Activated CD4-positive, alpha-beta memory T cell treated with anti-CD3 and anti-CD28 coated beads for 36 hours (primary cell): Measurements from ENCODE around the gene SARDH. TPM values are rescaled to one million over a fixed set of nuclear protein-coding genes. Genes with fewer than 3 reads are reported as not detected.
"Not testable (repeated sequence)": the region's sequence is repeated elsewhere in the genome, so short reads cannot be mapped to it uniquely, and the experiment has no call there.

ENCODE experiments used
- CTCF ChIA-PET: fragments of 350-600 bp; sonication (Branson Sonifier 250); formaldehyde crosslinking; loops from one replicate; lab custom pipeline; 2021; ENCODE audit warnings: antibody characterized with exemption, inconsistent platforms; lab: Charles Lee
- POLR2A ChIA-PET: fragments of 350-600 bp; sonication (Branson Sonifier 250); formaldehyde crosslinking; loops from one replicate; lab custom pipeline; 2021; ENCODE audit warnings: antibody characterized with exemption; lab: Charles Lee
- DNase-seq: peaks from one replicate; pipeline ENCODE4 v3.0.0-alpha.2; 2020
- H3K27ac Mint-ChIP-seq: one replicate; pipeline ENCODE4 v1.8.0; 2021; ENCODE audit warnings: mixed read lengths
- H3K27me3 Mint-ChIP-seq: one replicate; pipeline ENCODE4 v1.8.0; 2021; ENCODE audit warnings: mixed read lengths
- H3K36me3 Mint-ChIP-seq: one replicate; pipeline ENCODE4 v1.8.0; 2021; ENCODE audit warnings: mixed read lengths
- H3K4me1 Mint-ChIP-seq: one replicate; pipeline ENCODE4 v1.8.0; 2021; ENCODE audit warnings: low read depth, mixed read lengths
- H3K4me3 Mint-ChIP-seq: one replicate; pipeline ENCODE4 v1.8.0; 2021; ENCODE audit warnings: mild to moderate bottlenecking, mixed read lengths
- H3K9me3 Mint-ChIP-seq: one replicate; pipeline ENCODE4 v1.8.0; 2021; ENCODE audit warnings: mixed read lengths
- intact Hi-C: fragments of 100-400 bp; cut with micrococcal nuclease; formaldehyde crosslinking; loops from one replicate; pipeline ENCODE4 v1.15.1; 2023
- total RNA-seq, 2 experiments: library from RNA; stranded (reverse); gene quantifications; one replicate each; pipeline ENCODE4 v1.2.3, GENCODE V29; 2021

Gene SARDH
- total RNA-seq, 2 experiments from 2014 or later, result 6.5 to 6.6 TPM

- intact Hi-C loops, result no loop called here
- DNase-seq, result no peak
- H3K27ac Mint-ChIP-seq, result no peak within 1 kb of the TSS
- peaks cover 1% of the 10 kb centered on the region for H3K27me3 Mint-ChIP-seq
- POLR2A ChIA-PET, result no interaction called here
- no peaks in the 10 kb centered on the region for H3K9me3 Mint-ChIP-seq
- no peaks in the 10 kb centered on the region for H3K36me3 Mint-ChIP-seq
- no peaks in the 10 kb centered on the region for H3K4me1 Mint-ChIP-seq
- H3K4me3 Mint-ChIP-seq, result no peak within 1 kb of the TSS
- CTCF ChIA-PET, result interaction anchor here (1.8 kb wide), 1 partner anchor 46 kb away, joined by 4 read pairs; no protein-coding TSS in a partner anchor
Measured at GRCh38 chr9:133635533-133636531, 102.3 kb downstream of the SARDH start, which contains the start of gene DBH. TSS of gene DBH (plus strand) at chr9:133636363. CDS start at chr9:133636372, 9 bp downstream.

- no peak for DNase-seq
- H3K36me3 Mint-ChIP-seq, result no peaks in the 10 kb centered on the region
- H3K27ac Mint-ChIP-seq, result no peak overlapping the region
- H3K27me3 Mint-ChIP-seq, result peaks cover 1% of the 10 kb centered on the region
- no peak overlapping the region for H3K4me3 Mint-ChIP-seq
- H3K9me3 Mint-ChIP-seq, result no peaks in the 10 kb centered on the region
- ChIA-PET CTCF (interaction anchor here (1.8 kb wide), 1 partner anchor 45 kb away, joined by 4 read pairs; no protein-coding TSS in a partner anchor), POLR2A (no interaction called here)
- no peaks in the 10 kb centered on the region for H3K4me1 Mint-ChIP-seq
- intact Hi-C loops, result no loop called here
Measured at GRCh38 chr9:133635098-133635497, 103.1 kb downstream of the SARDH start.

- H3K4me3 Mint-ChIP-seq, result no peak overlapping the region
- no peaks in the 10 kb centered on the region for H3K36me3 Mint-ChIP-seq
- H3K27me3 Mint-ChIP-seq, result peaks cover 1% of the 10 kb centered on the region
- ChIA-PET POLR2A (no interaction called here), CTCF (no interaction called here)
- H3K4me1 Mint-ChIP-seq, result no peaks in the 10 kb centered on the region
- DNase-seq, result no peak
- intact Hi-C loops, result no loop called here
- H3K27ac Mint-ChIP-seq, result no peak overlapping the region
- H3K9me3 Mint-ChIP-seq, result no peaks in the 10 kb centered on the region
Measured at GRCh38 chr9:133634081-133634691, 104.0 kb downstream of the SARDH start.

DNA sequence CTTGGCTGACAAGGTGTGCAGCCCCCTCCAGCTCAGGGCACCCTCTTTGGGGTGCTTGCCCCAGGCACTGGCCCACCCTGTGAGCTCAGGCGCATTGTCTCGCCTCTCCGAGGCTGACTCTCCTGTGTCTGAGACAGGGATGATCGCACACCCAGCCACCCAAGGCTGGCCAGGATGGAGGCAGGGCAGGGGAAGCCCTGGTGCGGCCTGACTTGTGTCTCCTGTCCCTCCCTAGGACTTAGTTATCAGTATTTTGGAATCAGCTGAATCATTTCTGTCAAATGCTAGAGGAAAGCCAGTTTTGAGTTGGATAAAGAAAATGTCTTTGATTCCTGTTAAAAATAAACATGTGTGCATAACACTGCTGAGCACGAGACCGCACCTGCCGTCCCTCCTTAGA, 104.5 kb downstream of the SARDH start:
- Mint-ChIP-seq H3K4me3 (no peak overlapping the region), H3K27ac (no peak overlapping the region), H3K27me3 (peaks cover 1% of the 10 kb centered on the region), H3K36me3 (no peaks in the 10 kb centered on the region), H3K9me3 (no peaks in the 10 kb centered on the region), H3K4me1 (no peaks in the 10 kb centered on the region)
- intact Hi-C loops, result no loop called here
- CTCF ChIA-PET, result no interaction called here
- no peak for DNase-seq
- POLR2A ChIA-PET, result no interaction called here

GRCh38 chr9:133632806-133633680, 105.1 kb downstream of the SARDH start:
- intact Hi-C loops, result no loop called here
- Mint-ChIP-seq H3K27me3 (peaks cover 1% of the 10 kb centered on the region), H3K9me3 (no peaks in the 10 kb centered on the region), H3K4me1 (no peaks in the 10 kb centered on the region), H3K27ac (no peak overlapping the region), H3K4me3 (no peak overlapping the region), H3K36me3 (no peaks in the 10 kb centered on the region)
- DNase-seq, result no peak
- ChIA-PET CTCF (no interaction called here), POLR2A (no interaction called here)

DNA sequence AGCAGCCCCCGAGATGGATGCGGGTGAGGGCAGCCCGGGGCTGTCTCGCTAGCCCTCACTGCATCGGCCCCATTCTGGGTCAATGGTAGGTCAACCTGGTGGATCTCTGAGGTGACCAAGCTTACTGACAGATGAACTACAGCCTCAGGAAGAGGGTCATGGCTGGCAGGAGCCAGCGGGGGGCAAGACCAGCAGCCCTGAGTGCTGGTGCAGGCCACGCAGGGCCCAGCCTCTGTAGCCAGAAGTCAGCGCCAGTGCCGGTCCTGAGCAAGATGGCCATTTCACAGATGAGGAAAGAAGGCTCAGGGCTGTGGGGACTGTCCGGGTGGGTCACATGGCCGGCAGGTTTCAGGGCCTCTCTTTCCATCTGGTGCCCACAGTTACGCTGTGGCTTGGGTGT, 107.0 kb downstream of the SARDH start:
- intact Hi-C loops, result no loop called here
- Mint-ChIP-seq H3K27me3 (peaks cover 1% of the 10 kb centered on the region), H3K4me3 (no peak overlapping the region), H3K9me3 (peaks cover 13% of the 10 kb centered on the region), H3K4me1 (no peaks in the 10 kb centered on the region), H3K27ac (no peak overlapping the region), H3K36me3 (peaks cover 3% of the 10 kb centered on the region)
- ChIA-PET CTCF (no interaction called here), POLR2A (no interaction called here)
- no peak for DNase-seq

DNA sequence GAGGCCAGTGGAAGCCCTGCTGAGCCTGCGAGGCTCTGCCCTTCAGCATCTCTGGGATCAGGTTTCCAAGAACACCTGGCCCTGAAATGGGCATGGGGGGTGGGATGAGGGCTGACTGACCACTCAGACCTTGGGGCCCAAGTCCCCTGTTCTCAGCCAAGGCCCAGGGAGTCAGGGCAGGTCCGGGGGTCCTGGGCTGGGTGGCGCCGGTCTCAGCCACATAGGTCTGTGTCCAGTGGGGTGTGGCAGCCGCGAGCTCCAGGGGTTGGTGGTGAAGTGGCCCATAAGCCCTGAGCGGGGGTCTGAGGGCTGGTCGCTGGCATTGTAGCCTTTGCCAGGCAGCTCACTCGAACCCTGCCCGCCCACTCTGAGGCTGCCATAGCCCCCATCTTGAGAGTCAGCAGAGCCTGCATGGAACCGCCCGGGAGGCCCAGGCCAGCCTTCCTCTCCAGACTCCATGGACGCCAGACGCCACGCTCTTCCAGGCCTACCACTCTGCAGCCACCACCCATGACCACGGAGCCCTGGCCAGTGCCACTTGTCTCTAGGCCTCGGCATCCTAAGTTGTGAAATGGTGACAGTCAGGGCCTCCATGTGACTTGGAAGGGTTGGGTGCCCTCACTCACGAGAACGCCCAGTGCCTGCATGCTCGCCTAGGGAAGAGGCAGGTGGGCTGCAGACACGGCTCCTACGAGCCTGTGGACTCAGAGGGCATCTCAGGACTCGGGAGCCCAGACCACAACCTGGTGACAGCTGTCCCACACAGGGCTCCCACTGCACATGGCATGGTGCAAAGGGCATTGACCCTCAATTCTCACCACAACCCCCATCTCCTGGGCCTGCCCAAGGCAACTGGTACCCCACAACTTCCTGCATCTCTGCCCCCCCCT, 108.7 kb downstream of the SARDH start:
- Mint-ChIP-seq H3K4me3 (no peak overlapping the region), H3K9me3 (peaks cover 16% of the 10 kb centered on the region), H3K36me3 (peaks cover 4% of the 10 kb centered on the region), H3K27ac (no peak overlapping the region), H3K4me1 (no peaks in the 10 kb centered on the region), H3K27me3 (peaks cover 1% of the 10 kb centered on the region)
- intact Hi-C loops, result no loop called here
- DNase-seq, result no peak
- ChIA-PET CTCF (interaction anchor here (1.0 kb wide), 1 partner anchor 114 kb away, joined by 3 read pairs; no protein-coding TSS in a partner anchor), POLR2A (no interaction called here)

- Mint-ChIP-seq H3K27ac (no peak overlapping the region), H3K36me3 (peaks cover 4% of the 10 kb centered on the region), H3K4me3 (no peak overlapping the region), H3K27me3 (peaks cover 1% of the 10 kb centered on the region), H3K9me3 (peaks cover 16% of the 10 kb centered on the region), H3K4me1 (no peaks in the 10 kb centered on the region)
- no peak for DNase-seq
- POLR2A ChIA-PET, result no interaction called here
- intact Hi-C loops, result no loop called here
- CTCF ChIA-PET, result interaction anchor here (1.0 kb wide), 1 partner anchor 114 kb away, joined by 3 read pairs; no protein-coding TSS in a partner anchor
Measured at GRCh38 chr9:133628766-133629165, 109.4 kb downstream of the SARDH start.

- no peaks in the 10 kb centered on the region for H3K27me3 Mint-ChIP-seq
- POLR2A ChIA-PET, result no interaction called here
- intact Hi-C loops, result no loop called here
- CTCF ChIA-PET, result no interaction called here
- H3K4me3 Mint-ChIP-seq, result no peak overlapping the region
- no peak overlapping the region for H3K27ac Mint-ChIP-seq
- H3K36me3 Mint-ChIP-seq, result peaks cover 4% of the 10 kb centered on the region
- H3K9me3 Mint-ChIP-seq, result peaks cover 16% of the 10 kb centered on the region
- peaks cover 2% of the 10 kb centered on the region for H3K4me1 Mint-ChIP-seq
- DNase-seq, result no peak
Measured at GRCh38 chr9:133627341-133627740, 110.8 kb downstream of the SARDH start.

GRCh38 chr9:133626008-133626407, 112.1 kb downstream of the SARDH start:
- H3K4me3 Mint-ChIP-seq, intact Hi-C loops, CTCF ChIA-PET, H3K27ac Mint-ChIP-seq, DNase-seq, H3K27me3 Mint-ChIP-seq, POLR2A ChIA-PET, H3K36me3 Mint-ChIP-seq: not testable (repeated sequence)
- Mint-ChIP-seq H3K4me1 (peaks cover 12% of the 10 kb centered on the region), H3K9me3 (peaks cover 16% of the 10 kb centered on the region)

- Mint-ChIP-seq H3K9me3 (peaks cover 16% of the 10 kb centered on the region), H3K36me3 (peaks cover 4% of the 10 kb centered on the region), H3K4me1 (peaks cover 26% of the 10 kb centered on the region), H3K4me3 (no peak overlapping the region), H3K27me3 (no peaks in the 10 kb centered on the region), H3K27ac (no peak overlapping the region)
- ChIA-PET CTCF (no interaction called here), POLR2A (no interaction called here)
- intact Hi-C loops, result no loop called here
- no peak for DNase-seq
Measured at GRCh38 chr9:133622555-133622954, 115.6 kb downstream of the SARDH start.
